VCaP (cell line): ENCODE measurements around the gene PLD2.

Experiments
- H3K27ac ChIP-seq: fragments of 450-650 bp; 2 replicates; pipeline ENCODE4 v1.5.1; 2017
- TF ChIP-seq, protein P1 (sequence below): fragments of 450-650 bp; conservative IDR thresholded peaks from 2 replicates; pipeline ENCODE4 v1.5.1; 2017; ENCODE audit warnings: mild to moderate bottlenecking, moderate library complexity

The PLD2 gene

DNA sequence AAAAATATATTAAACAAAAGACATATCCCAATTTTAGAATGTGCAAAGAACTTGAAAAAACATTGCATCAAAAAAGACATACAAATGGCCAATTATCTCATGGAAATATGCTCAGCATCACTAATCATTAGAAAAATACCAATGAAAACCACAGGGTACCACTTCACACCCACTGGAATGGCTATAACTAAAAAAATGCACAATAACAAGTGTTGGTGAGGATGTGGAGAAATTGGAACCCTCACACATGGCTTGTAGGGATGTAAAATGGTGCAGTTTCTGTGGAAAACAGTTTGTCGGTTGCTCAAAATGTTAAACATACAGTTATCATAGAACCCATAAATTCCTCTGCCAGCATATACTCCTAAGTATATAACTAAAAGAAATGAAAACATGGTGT, 11.8 kb upstream of the PLD2 start:
- H3K27ac ChIP-seq = peak overlapping the region; percentile 72

DNA sequence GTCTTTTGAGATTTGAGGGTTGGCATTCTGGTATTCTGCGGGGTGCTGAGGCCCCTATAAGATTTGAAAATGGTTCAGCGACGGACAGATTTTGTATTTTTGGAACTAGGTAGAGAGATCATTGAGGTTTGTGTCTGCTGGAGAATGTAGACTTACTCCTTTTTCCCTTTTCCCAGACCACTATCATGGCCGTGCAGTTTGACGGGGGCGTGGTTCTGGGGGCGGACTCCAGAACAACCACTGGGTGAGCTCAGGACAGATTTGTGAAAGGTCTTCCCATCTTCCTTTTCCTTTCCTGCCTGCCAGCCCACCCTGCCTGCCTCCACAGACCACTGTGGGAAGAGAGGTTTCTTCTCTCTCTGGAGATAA, 10.4 kb upstream of the PLD2 start:
- TF ChIP-seq, protein P1, sequence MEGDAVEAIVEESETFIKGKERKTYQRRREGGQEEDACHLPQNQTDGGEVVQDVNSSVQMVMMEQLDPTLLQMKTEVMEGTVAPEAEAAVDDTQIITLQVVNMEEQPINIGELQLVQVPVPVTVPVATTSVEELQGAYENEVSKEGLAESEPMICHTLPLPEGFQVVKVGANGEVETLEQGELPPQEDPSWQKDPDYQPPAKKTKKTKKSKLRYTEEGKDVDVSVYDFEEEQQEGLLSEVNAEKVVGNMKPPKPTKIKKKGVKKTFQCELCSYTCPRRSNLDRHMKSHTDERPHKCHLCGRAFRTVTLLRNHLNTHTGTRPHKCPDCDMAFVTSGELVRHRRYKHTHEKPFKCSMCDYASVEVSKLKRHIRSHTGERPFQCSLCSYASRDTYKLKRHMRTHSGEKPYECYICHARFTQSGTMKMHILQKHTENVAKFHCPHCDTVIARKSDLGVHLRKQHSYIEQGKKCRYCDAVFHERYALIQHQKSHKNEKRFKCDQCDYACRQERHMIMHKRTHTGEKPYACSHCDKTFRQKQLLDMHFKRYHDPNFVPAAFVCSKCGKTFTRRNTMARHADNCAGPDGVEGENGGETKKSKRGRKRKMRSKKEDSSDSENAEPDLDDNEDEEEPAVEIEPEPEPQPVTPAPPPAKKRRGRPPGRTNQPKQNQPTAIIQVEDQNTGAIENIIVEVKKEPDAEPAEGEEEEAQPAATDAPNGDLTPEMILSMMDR = no peak
- H3K27ac ChIP-seq = peak overlapping the region; percentile 72

More for the DNA sequence above, 11.8 kb upstream of the PLD2 start:
- TF ChIP-seq, protein P1 = no peak

DNA sequence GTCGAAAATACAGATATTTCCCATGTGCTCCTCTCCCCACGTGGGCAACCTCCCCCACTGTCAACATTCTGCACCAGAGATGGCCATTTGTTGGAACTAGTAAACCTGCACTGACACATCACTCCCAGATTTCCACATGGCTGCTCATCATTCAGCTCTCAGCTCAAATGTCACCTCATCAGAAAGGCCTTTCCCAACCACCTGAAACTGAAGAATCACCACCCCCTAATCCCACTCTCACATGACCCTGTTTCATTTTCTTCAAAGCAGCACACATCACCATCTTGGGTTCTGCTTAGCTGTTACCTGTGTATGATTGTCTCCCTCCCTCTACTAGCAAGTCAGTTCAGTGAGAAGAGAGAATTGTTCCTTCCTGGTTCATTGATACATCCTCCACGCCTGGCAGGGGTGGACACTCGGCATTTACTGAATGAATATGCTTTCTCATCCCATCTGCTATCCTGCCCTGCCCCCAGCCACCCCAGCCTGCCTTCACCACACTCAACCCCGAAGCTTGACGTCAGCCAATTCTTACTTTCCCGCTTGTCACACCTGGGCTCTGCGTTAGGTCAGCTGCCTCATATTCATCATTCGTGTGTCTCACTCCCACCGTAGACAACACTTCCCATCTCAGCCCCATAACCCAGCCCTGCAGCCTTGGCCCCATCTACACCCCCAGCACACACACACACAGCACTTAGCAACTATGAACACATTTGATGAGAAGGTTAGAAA, 6.3 kb upstream of the PLD2 start:
- TF ChIP-seq, protein P1 = no peak
- no peak overlapping the region for H3K27ac ChIP-seq

DNA sequence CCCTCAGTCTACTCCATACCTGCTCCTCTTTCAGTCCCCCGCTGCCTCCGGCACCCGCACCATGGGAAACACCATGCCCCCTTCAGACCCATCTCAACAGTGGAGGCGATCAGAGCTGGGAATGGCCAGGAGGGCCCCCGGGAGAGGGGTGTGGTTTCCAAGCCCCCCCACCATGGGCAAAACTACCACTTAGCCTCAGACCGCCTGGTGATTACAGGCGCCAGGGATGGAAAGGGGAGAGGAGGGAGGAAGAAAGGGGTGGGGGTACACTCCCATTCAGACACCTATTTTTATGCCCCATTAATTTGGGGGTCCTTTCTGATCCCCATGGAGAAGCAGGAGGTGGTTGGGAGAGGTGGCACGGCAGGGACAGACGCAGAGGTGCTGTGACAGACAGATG, 4.7 kb upstream of the PLD2 start, which contains the start of gene C17orf114:
Gene C17orf114 (minus strand): TSS at position 101 of the 400 bp plus-strand sequence.
- TF ChIP-seq, protein P1 = no peak
- H3K27ac ChIP-seq = no peak within 1 kb of the TSS

DNA sequence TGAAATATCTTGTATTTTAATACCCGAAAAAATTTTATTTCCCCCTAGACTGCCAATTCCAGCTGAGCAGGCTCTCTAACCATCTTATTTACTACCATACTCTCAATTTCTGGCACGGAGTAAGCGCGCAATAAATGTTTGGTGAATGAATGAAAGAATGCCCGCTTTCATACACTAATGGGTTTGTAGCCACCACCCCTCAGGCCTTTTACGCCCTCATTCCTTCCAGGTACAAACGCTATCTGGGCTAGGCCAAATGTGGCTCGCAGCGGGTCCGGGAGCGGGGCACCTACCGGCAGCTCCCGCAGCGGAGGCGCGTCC, 536 bp upstream of the PLD2 start:
- TF ChIP-seq, protein P1 = no peak
- H3K27ac ChIP-seq = peak overlapping the region; percentile 62

DNA sequence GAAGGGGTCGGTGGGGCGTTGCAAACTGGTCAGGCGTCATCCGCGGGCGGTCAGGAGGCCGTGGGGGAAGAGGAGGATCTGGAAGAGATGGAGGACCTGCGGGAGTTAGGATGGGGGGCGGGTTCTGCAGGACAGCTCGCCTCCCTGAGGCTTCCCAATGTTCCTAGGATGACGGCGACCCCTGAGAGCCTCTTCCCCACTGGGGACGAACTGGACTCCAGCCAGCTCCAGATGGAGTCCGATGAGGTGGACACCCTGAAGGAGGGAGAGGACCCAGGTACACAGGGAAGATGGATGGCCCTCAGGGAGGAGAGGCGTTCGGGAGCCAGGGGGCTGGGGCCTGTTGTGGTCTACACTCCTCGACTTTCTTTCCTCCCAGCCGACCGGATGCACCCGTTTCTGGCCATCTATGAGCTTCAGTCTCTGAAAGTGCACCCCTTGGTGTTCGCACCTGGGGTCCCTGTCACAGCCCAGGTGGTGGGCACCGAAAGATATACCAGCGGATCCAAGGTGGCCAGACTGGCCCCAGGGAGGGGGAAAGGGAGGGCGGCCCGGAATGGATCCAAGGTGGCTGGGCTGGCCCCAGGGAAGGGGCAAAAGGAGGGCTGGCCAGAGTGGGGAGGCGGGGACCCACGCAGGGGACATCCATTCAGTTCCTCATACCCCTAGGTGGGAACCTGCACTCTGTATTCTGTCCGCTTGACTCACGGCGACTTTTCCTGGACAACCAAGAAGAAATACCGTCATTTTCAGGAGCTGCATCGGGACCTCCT, 839 bp downstream of the PLD2 start:
- peak overlapping the region; percentile 62; the same call in 1 of the 2 replicates for H3K27ac ChIP-seq
- TF ChIP-seq, protein P1 = no peak

DNA sequence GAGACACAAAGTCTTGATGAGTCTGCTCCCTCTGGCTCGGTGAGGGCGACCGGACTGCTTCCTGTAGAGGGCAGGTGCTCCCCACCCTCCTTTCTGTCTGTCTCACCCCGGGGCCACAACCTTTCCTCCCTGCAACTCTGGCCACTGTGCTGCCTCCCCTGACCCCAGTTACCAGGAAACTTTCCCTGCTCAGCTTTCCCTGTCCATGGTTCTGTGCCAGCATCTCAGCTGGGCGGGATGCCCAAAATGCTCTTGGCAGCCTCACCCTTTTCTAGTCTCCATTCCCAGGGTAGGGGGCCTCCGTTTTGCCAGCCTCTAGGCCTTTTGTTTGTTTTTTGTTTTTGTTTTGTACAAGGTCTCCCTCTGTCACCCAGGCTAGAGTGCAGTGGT, 1.4 kb downstream of the PLD2 start:
- TF ChIP-seq, protein P1 = no peak
- no peak overlapping the region for H3K27ac ChIP-seq
